Measurements from ENCODE around the gene USH2A. TPM values are rescaled to one million over a fixed set of nuclear protein-coding genes. Genes with fewer than 3 reads are reported as not detected.

USH2A gene
- total RNA-seq, 2 donors from 2014 or later, result 0.74 TPM; not detected in 1

DNA sequence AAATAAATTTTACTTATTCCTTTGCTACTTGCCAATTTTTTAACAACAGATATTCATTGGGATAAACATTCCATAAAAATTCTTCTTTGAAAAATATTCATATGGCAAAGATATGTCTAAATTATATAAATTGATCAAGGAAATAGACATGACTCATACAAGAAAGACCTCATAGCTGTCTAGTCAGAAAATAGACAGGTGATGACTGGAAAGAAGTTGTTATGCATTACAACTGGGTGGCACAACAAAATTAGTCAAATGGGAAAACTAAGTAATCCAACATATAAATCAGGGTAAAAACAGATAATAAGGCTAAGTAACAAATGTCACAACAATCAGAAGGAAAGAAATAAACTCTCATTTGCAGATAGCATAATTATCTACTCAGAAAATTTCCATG is 92.0 kb downstream of the USH2A start:
- H3K4me3 ChIP-seq, result no peak overlapping the region
- no peaks in the 10 kb centered on the region for H3K9me3 ChIP-seq
- H3K27ac ChIP-seq, result no peak overlapping the region
- H3K27me3 ChIP-seq (replicated peaks; ENCODE audit: insufficient read depth), result no peaks in the 10 kb centered on the region
- H3K4me1 ChIP-seq (replicated peaks), result no peaks in the 10 kb centered on the region
- TF ChIP-seq POLR2A (IDR thresholded peaks at IDR 0.05), result no peak
- DNase-seq (ENCODE audit: low spot score), result no peak
- no peaks in the 10 kb centered on the region for H3K36me3 ChIP-seq
- intact Hi-C loops (cut with DNase I), result no loop called here

DNA sequence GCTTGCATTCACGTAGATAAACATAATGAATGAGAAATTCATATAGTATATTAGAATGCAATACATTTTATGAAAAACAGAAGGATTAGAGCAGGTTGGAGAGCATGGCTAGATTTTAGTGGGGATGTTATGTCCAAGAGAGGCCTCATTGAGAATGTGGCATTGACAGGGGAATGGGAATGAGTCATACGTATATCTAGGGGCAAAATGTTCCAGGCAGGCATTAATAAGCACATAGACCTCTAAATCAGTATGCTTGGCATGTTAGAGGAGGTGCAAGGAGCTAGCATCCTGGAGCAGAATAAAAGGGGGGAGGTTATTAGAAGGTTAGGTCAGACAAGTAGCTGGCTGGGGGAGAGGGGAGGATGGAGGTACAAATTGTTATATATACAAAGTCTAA is 93.0 kb downstream of the USH2A start:
- TF ChIP-seq POLR2A (IDR thresholded peaks at IDR 0.05), result no peak
- no peak for TF ChIP-seq CTCF (IDR thresholded peaks at IDR 0.05)
- no peak for TF ChIP-seq POLR2AphosphoS5 (IDR thresholded peaks at IDR 0.05)
- no peaks in the 10 kb centered on the region for H3K9me3 ChIP-seq
- 64% methylated on average over 2 of the region's 2 CpGs for WGBS
- DNase-seq (ENCODE audit: low spot score), result no peak
- H3K27me3 ChIP-seq (replicated peaks; ENCODE audit: insufficient read depth), result no peaks in the 10 kb centered on the region
- no peaks in the 10 kb centered on the region for H3K4me1 ChIP-seq (replicated peaks)
- intact Hi-C loops (cut with DNase I), result no loop called here
- no peak overlapping the region for H3K4me3 ChIP-seq
- H3K27ac ChIP-seq, result no peak overlapping the region
- H3K36me3 ChIP-seq, result no peaks in the 10 kb centered on the region

GRCh38 chr1:216325946-216326345 is 97.3 kb downstream of the USH2A start:
- DNase-seq (ENCODE audit: low spot score), result no peak
- no peak for TF ChIP-seq CTCF (IDR thresholded peaks at IDR 0.05)
- TF ChIP-seq POLR2AphosphoS5 (IDR thresholded peaks at IDR 0.05), result no peak
- TF ChIP-seq POLR2A (IDR thresholded peaks at IDR 0.05), result no peak
- 73% methylated on average over 2 of the region's 2 CpGs for WGBS

DNA sequence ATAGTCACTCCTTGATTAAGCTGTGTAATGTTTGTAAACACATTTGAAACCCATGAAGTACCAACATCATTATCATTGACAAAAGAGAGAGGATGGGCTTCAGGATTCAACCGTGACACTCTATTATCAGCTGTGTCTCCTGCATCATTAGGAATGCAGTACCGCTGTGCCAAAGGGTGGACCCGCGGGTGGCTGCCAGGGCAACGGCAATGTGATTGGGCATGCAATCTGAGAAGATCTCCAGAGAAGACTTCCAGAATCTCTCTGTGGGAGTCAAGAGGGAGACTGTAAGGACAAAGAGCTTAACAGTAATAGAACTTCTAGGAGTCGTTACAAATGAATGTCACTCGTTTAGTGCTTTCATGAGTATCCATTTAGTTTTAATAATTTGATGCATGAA is 97.9 kb downstream of the USH2A start:
- no peaks in the 10 kb centered on the region for H3K4me1 ChIP-seq (replicated peaks)
- H3K9me3 ChIP-seq, result no peaks in the 10 kb centered on the region
- TF ChIP-seq CTCF (IDR thresholded peaks at IDR 0.05) (no peak), POLR2A (IDR thresholded peaks at IDR 0.05) (no peak), POLR2AphosphoS5 (IDR thresholded peaks at IDR 0.05) (no peak)
- DNase-seq (ENCODE audit: low spot score), result no peak
- H3K36me3 ChIP-seq, result no peaks in the 10 kb centered on the region
- H3K27ac ChIP-seq, result no peak overlapping the region
- WGBS, result 91% methylated on average over 7 of the region's 7 CpGs
- H3K4me3 ChIP-seq, result no peak overlapping the region
- intact Hi-C loops (cut with DNase I), result no loop called here
- H3K27me3 ChIP-seq (replicated peaks; ENCODE audit: insufficient read depth), result no peaks in the 10 kb centered on the region

More at GRCh38 chr1:216325946-216326345, 97.3 kb downstream of the USH2A start:
- H3K27me3 ChIP-seq (replicated peaks; ENCODE audit: insufficient read depth), result no peaks in the 10 kb centered on the region
- no peaks in the 10 kb centered on the region for H3K4me1 ChIP-seq (replicated peaks)
- H3K36me3 ChIP-seq, result no peaks in the 10 kb centered on the region
- H3K4me3 ChIP-seq, result no peak overlapping the region
- H3K9me3 ChIP-seq, result no peaks in the 10 kb centered on the region
- intact Hi-C loops (cut with DNase I), result no loop called here
- H3K27ac ChIP-seq, result no peak overlapping the region

DNA sequence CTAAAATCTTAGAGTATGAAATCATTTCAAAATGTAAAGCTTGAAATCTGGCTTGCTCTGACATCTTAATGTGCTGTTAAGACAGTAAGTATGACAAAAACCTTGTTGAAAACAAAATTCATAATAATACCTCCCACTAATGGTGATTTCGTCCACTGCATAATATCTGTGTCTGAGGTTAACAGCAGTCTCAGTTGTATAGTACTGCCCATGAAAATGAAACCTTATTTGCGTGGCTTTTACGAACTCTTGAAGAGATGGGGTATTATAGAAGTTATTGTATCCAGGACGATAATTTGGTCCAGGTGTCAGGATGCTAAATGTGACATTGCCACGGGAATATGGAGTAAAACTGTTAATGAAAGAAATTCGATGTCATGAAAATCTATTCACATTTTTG is 99.9 kb downstream of the USH2A start:
- DNase-seq (ENCODE audit: low spot score), result no peak
- Histone ChIP-seq H3K9me3 (no peaks in the 10 kb centered on the region), H3K36me3 (no peaks in the 10 kb centered on the region), H3K4me3 (no peak overlapping the region), H3K27ac (no peak overlapping the region), H3K4me1 (replicated peaks) (no peaks in the 10 kb centered on the region), H3K27me3 (replicated peaks; ENCODE audit: insufficient read depth) (no peaks in the 10 kb centered on the region)
- WGBS, result 78% methylated on average over 6 of the region's 6 CpGs
- intact Hi-C loops (cut with DNase I), result no loop called here
- TF ChIP-seq POLR2A (IDR thresholded peaks at IDR 0.05), result no peak
- TF ChIP-seq CTCF (IDR thresholded peaks at IDR 0.05), result no peak
- no peak for TF ChIP-seq POLR2AphosphoS5 (IDR thresholded peaks at IDR 0.05)

Measured in prostate gland (tissue), 2 donors.